D721Med (cell line): Measurements from ENCODE around the gene ULK4.

ENCODE experiments used
- DNase-seq: peaks from one replicate; pipeline ENCODE4 v3.0.0; 2011; ENCODE audit warnings: low spot score; ENCODE audit not compliant: insufficient read length
- FAIRE-seq: peaks from 2 replicates; lab custom pipeline; 2011; peaks lifted over from hg19 to GRCh38; lab: Jason Lieb, UNC
- TF ChIP-seq, protein P1 (sequence below): IDR thresholded peaks from 2 replicates; pipeline ENCODE4 v1.5.1; 2012; ENCODE audit warnings: mild to moderate bottlenecking, control low read depth; ENCODE audit not compliant: insufficient read depth; ENCODE audit errors: missing control alignments

Gene ULK4

GRCh38 chr3:41430886-41431285, 531.0 kb downstream of the ULK4 start:
- DNase-seq (no peak), FAIRE-seq (no peak)
- TF ChIP-seq, protein P1, sequence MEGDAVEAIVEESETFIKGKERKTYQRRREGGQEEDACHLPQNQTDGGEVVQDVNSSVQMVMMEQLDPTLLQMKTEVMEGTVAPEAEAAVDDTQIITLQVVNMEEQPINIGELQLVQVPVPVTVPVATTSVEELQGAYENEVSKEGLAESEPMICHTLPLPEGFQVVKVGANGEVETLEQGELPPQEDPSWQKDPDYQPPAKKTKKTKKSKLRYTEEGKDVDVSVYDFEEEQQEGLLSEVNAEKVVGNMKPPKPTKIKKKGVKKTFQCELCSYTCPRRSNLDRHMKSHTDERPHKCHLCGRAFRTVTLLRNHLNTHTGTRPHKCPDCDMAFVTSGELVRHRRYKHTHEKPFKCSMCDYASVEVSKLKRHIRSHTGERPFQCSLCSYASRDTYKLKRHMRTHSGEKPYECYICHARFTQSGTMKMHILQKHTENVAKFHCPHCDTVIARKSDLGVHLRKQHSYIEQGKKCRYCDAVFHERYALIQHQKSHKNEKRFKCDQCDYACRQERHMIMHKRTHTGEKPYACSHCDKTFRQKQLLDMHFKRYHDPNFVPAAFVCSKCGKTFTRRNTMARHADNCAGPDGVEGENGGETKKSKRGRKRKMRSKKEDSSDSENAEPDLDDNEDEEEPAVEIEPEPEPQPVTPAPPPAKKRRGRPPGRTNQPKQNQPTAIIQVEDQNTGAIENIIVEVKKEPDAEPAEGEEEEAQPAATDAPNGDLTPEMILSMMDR: no peak

DNA sequence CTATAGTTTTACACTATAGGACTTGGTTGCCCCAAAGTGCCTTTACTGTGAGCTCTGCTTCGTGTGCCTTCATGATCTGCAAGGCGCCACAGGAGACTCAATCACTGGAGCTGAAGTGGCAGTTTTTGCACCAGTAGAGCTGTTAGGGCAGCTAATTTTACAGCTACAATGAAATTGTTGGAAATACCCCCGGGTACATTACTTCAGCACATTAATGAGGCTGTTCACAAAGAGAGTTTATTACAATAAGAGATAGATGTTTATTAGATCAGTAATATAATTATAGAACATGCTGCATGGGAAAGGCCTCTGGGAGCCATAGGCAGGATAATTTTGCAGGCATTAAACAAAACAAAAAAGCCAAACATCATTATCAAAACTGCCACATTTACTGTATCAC, 531.5 kb downstream of the ULK4 start:
- no peak for DNase-seq
- TF ChIP-seq, protein P1: no peak
- no peak for FAIRE-seq

GRCh38 chr3:41426485-41426884, 535.4 kb downstream of the ULK4 start:
- no peak for DNase-seq
- no peak for FAIRE-seq
- TF ChIP-seq, protein P1: no peak

GRCh38 chr3:41424543-41425300, 537.2 kb downstream of the ULK4 start:
- FAIRE-seq (no peak), DNase-seq (no peak)
- TF ChIP-seq, protein P1: no peak

DNA sequence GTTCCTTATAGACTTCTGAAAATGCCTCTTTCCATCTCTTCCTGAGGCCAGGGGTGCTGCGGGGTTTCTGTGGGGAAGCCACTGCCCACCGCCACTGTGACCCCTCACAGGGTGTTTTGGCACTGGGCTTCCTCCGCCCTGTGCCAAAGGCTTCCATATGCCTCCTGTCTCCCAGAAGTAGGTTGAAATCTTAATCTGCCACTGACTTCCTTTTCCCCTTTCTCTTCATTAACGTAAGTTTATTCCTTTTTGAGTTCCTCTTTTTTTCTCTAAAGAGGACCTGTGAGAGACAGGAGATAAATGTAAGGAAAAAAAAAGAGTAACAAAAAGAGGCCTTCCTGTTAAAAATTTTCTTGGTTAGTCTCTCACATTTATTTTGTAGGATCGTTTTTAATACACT, 542.1 kb downstream of the ULK4 start:
- FAIRE-seq: no peak

GRCh38 chr3:41418961-41419691, 542.8 kb downstream of the ULK4 start:
- no peak for FAIRE-seq
- DNase-seq: no peak
- TF ChIP-seq, protein P1: no peak

More for the DNA sequence above, 542.1 kb downstream of the ULK4 start:
- DNase-seq: no peak
- TF ChIP-seq, protein P1: no peak

DNA sequence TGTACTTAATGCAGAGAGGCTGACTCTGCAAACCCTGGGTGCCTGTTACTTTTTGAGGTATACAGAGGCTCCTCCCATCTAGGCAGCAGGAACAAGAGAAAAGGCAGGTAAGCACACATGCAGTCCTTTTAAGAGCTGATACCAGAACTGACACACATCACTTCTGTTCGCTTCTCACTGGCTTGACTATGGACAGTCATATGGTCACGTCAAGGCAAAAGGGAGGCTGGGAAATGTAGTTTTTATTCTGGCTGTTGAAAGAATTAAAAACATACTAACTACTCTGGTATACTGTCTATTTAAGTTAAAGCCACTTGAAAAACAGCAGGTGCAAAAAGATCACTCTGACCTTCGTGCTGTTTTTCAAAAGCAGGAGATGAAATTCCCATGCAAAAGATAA, 544.3 kb downstream of the ULK4 start:
- no peak for DNase-seq

More for the DNA sequence above, 544.3 kb downstream of the ULK4 start:
- no peak for FAIRE-seq
- TF ChIP-seq, protein P1: no peak
